IMR-90 (cell line): ENCODE data around the gene SPCS2.

Experiments used
- CEBPB ChIP-seq: IDR thresholded peaks from 2 replicates; pipeline ENCODE4 v1.6.1; 2012; ENCODE audit warnings: low read depth, low read length, improper control_type of control experiment
- CTCF ChIP-seq: conservative IDR thresholded peaks from 2 replicates; pipeline ENCODE4 v1.5.1; 2012; ENCODE audit warnings: mild to moderate bottlenecking, low read depth, low read length, improper control_type of control experiment
- POLR2A ChIP-seq: IDR thresholded peaks from 2 replicates; pipeline ENCODE4 v1.6.1; 2012; ENCODE audit warnings: mild to moderate bottlenecking, low read depth, low read length
- SMC3 ChIP-seq: fragments of 150-350 bp; IDR thresholded peaks from 2 replicates; pipeline ENCODE4 v1.6.1; 2016; ENCODE audit warnings: low read depth, mild to moderate bottlenecking, antibody characterized with exemption, low read length, moderate library complexity

DNA sequence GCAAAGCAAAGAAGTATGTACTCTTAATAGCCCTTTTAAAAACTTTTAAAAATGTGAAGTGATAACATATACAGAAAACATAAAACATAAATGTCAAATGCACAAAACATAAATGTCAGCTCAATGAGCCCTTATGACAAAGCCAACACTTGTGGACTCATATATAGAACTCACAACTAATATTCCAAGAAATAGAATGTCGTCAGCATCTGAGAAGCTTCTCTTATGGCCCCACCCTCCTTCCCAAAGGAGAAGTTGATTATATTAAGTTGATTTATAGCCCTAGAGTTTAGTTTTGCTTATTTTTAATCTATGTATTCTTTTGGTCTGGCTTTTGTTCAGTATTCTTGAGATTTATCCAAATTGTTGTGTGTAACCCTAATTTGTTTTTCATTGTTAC, 53.5 kb downstream of the SPCS2 start:
- TF ChIP-seq CTCF (no peak), CEBPB (no peak), POLR2A (no peak), SMC3 (no peak)
